Frontal cortex (tissue), 4 donors: ENCODE results near the gene TKT. TPM values are rescaled to one million over a fixed set of nuclear protein-coding genes. Genes with fewer than 3 reads are reported as not detected.
"Not testable (repeated sequence)": the region's sequence is repeated elsewhere in the genome, so short reads cannot be mapped to it uniquely, and the experiment has no call there.

Experiments used
- DNase-seq, 2 donors: peaks; one replicate each; pipeline ENCODE4 v3.0.0; 2012; ENCODE audit warnings: low spot score in 2 of 2
- FAIRE-seq: peaks from 2 replicates; lab custom pipeline; 2012; peaks lifted over from hg19 to GRCh38; lab: Jason Lieb, UNC
- total RNA-seq: library from RNA; depleted of rRNA; stranded (reverse); fragments of >200 nt; gene quantifications from one replicate; pipeline ENCODE4 v1.2.3, GENCODE V29; 2014
- donor health status: control.
- donor health status: control.
- donor health status: control.

TKT gene, protein sequence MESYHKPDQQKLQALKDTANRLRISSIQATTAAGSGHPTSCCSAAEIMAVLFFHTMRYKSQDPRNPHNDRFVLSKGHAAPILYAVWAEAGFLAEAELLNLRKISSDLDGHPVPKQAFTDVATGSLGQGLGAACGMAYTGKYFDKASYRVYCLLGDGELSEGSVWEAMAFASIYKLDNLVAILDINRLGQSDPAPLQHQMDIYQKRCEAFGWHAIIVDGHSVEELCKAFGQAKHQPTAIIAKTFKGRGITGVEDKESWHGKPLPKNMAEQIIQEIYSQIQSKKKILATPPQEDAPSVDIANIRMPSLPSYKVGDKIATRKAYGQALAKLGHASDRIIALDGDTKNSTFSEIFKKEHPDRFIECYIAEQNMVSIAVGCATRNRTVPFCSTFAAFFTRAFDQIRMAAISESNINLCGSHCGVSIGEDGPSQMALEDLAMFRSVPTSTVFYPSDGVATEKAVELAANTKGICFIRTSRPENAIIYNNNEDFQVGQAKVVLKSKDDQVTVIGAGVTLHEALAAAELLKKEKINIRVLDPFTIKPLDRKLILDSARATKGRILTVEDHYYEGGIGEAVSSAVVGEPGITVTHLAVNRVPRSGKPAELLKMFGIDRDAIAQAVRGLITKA
- total RNA-seq = 122 TPM

- no peak for FAIRE-seq
Measured at GRCh38 chr3:53255775-53256703, at the start of gene TKT. Gene TKT, minus strand, starts transcription at chr3:53256022. Its CDS starts 80 bp downstream, at chr3:53255942.

DNA sequence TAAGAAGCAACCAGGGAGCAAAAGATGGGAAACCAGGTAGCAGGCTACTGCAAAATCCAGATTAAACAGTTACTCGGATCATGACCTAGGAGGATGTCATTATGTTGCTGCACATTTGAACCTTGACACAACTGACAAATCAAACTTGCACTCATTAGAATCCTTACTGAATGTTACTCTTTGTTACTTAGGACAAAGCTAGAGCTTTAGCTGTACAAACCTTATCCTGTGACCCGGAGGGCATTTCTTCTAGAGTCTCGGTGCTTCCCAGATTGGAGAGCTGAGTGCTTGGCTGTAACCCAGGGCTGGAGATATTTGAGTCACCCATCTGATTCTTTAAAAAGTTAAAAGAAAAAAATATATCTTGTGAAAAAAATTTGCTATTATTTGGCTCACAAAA, 48.1 kb upstream of the TKT start:
- FAIRE-seq (no peak), DNase-seq (no peak)

More at GRCh38 chr3:53255775-53256703, at the start of gene TKT:
- peak; percentile 94 to 97 for DNase-seq

GRCh38 chr3:53303549-53303948, 47.7 kb upstream of the TKT start:
- DNase-seq (no peak), FAIRE-seq (no peak)

DNA sequence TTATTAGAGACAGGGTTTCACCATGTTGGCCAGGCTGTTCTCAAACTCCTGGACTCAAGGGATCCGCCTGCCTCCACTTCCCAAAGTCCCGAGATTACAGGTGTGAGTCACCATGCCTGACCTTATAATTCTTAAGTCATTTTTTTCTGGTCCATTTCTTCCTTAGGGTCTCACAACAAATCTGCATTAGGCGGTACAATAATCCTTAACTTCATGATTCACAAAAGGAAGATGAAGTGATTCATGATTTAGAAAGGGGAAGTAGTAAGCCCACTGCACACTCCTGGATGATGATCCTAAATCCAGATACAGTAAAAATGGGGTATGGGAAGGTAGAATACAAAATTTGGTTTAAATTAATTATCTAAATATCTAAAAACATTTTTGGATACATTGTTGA, 45.0 kb upstream of the TKT start:
- DNase-seq = no peak
- FAIRE-seq = no peak

DNA sequence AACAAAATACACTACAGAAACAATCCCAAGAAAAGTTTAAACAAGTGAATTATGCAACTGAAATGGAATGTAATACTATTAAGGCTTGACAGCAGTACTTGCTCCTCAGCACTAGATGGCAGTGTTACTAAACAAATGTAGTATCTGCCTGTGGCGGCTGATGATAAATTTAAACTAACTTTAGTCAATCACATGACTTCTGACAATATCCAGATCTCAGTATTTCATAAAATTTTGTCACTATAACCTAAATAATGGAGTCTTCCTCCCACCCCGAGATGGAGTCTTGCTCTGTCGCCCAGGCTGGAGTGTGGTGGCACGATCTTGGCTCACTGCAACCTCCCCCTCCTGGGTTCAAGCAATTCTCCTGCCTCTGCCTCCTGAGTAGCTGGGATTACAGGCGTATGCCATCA, 43.8 kb upstream of the TKT start:
- FAIRE-seq (peak; percentile 91), DNase-seq (peak; percentile 29 to 61)

GRCh38 chr3:53295410-53295809, 39.6 kb upstream of the TKT start:
- FAIRE-seq = no peak
- no peak for DNase-seq

- DNase-seq (no peak), FAIRE-seq (no peak)
Measured at GRCh38 chr3:53293867-53294266, 38.0 kb upstream of the TKT start.

DNA sequence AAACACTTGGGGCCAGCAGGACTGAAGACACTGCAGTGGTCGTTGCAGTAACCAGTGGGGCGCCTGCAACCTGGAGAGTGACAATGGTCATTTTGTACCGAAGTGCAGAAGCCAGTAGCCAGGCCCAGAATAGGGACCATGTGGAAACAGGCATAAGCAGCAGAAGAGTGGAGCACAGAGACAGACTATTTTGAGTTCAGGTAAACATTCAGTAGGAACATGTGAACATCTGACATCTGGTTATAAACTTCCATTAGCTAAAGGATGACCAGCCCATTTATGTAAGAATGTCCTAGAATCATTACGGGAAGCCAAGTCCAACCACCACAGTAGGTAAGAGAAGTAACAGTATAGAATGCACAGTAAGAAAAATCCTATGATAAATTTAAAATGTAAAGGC, 32.4 kb upstream of the TKT start:
- FAIRE-seq = no peak
- no peak for DNase-seq

GRCh38 chr3:53287131-53287629, 31.4 kb upstream of the TKT start:
- DNase-seq (no peak), FAIRE-seq (no peak)

- FAIRE-seq = no peak
- DNase-seq = no peak
Measured at GRCh38 chr3:53286727-53287126, 30.9 kb upstream of the TKT start.

DNA sequence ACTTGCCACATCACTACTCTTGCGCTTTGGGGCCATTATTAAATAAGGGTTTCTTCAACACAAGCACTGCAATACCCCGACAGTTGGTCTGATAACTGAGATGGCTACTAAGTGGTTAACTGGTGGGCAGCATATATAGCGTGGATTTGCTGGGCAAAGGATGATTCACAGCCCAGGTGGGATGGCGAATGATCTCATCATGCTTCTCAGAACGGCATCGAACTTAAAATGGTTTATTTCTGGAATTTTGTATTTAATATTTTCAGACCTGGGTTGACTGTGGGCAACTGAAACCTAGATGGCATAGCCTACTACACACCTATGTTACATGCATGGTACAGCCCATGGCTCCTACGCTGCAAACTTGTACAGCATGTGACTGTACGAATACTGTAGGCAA, 26.8 kb upstream of the TKT start:
- FAIRE-seq = no peak
- DNase-seq = no peak

- FAIRE-seq (no peak), DNase-seq (no peak)
Measured at GRCh38 chr3:53278667-53279066, 22.8 kb upstream of the TKT start.

- DNase-seq = no peak
- no peak for FAIRE-seq
Measured at GRCh38 chr3:53274938-53275605, 19.2 kb upstream of the TKT start.

DNA sequence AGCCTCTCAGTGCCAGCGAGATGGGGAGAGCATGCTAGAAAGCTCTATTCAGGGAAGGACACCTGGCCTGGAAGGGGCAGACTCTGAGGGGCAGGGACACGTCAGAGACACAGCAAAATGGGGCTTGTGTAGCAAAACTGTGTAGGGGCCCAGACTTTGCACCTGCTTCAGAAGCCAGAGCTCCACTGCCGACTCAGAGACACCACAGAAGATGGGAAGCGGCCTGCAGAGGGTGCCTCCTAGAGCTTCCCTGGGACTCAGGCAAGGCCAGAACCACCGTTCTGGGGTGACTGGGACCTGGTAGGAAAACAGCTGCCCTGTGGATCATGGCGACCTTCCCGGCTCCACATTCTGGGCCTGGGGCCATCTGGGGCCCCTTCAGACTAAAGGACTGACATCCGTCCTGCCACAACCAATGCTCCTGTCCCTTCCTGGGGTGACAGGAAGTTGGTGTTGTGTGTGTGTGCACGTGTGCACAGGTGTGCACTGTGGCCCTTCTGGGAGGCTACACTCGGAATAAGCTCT, 17.4 kb upstream of the TKT start:
- DNase-seq = no peak
- FAIRE-seq = no peak

GRCh38 chr3:53269888-53270880, 14.4 kb upstream of the TKT start:
- peak in 1 of 2 donors; percentile 61 for DNase-seq
- FAIRE-seq = no peak

GRCh38 chr3:53269193-53269592, 13.4 kb upstream of the TKT start:
- not testable (repeated sequence) for FAIRE-seq, DNase-seq

- FAIRE-seq = no peak
Measured at GRCh38 chr3:53267766-53268165, 11.9 kb upstream of the TKT start.

DNA sequence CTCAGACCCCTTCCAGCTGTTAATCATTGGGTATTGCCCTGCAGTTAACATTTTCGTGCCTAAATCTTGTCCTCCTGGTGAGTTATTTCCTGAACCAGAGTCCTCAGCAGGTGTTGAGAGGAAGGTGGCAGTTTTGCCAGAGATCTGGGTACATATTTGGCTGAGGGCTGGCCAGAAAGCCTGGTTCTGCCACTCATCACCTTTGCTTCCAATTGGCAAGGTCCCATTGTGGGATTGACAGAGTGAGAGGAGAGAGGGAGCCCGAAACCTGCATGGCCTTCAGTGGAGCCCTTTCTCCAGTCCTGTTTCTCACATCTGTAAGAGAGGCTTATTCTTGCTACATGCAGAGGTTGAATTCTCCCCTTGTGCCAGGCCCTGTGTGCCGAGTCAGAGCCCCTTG, 8.9 kb upstream of the TKT start:
- FAIRE-seq (no peak), DNase-seq (no peak)

More at GRCh38 chr3:53267766-53268165, 11.9 kb upstream of the TKT start:
- DNase-seq = no peak
